Endothelial cell of umbilical vein (primary cell): ENCODE measurements around the gene ZBTB6. TPM values are rescaled to one million over a fixed set of nuclear protein-coding genes. Genes with fewer than 3 reads are reported as not detected.

ENCODE experiments used
- BruUV-seq: library from RNA; stranded (reverse); fragments of 400-500 nt; replicated peaks from 2 replicates; lab custom pipeline; 2021; lab: Mats Ljungman, UMichigan
- CTCF ChIA-PET: fragments of 300-600, 350-600 bp; sonication (Branson Sonifier 250); formaldehyde crosslinking; loops from one replicate; lab custom pipeline; 2021; ENCODE audit warnings: antibody characterized with exemption, inconsistent platforms; lab: Charles Lee
- POLR2A ChIA-PET: fragments of 300-600, 350-600 bp; sonication (Branson Sonifier 250); formaldehyde crosslinking; loops from one replicate; lab custom pipeline; 2021; ENCODE audit warnings: antibody characterized with exemption, inconsistent platforms; lab: Charles Lee
- DNase-seq: peaks from one replicate; pipeline ENCODE4 v3.0.0-alpha.2; 2011; ENCODE audit warnings: low read depth, low spot score
- FAIRE-seq: peaks from 2 replicates; lab custom pipeline; 2011; peaks lifted over from hg19 to GRCh38; lab: Jason Lieb, UNC
- H2AFZ ChIP-seq: 2 replicates; pipeline ENCODE4 v1.6.0; 2012; ENCODE audit warnings: low read depth, low read length, control low read depth, inconsistent platforms
- H3K27ac ChIP-seq: 2 replicates; pipeline ENCODE4 v1.5.1; 2011; ENCODE audit warnings: low read depth, mild to moderate bottlenecking, control low read depth, low read length, moderate library complexity; ENCODE audit not compliant: insufficient read depth
- H3K27me3 ChIP-seq, 2 experiments: 2 replicates each; pipeline versions ENCODE4 v1.6.0 to v1.6.1; 2011; ENCODE audit warnings: low read length in 2 of 2, mixed read lengths in 1 of 2; ENCODE audit not compliant: control insufficient read depth in 2 of 2, insufficient read depth in 2 of 2
- H3K36me3 ChIP-seq, 2 experiments: 2 replicates in 1 of 2; 3 replicates in 1 of 2; pipeline ENCODE4 v1.5.1; 2011; ENCODE audit warnings: low read length in 2 of 2, mild to moderate bottlenecking in 1 of 2, moderate library complexity in 1 of 2; ENCODE audit not compliant: control insufficient read depth in 2 of 2, insufficient read depth in 2 of 2; ENCODE audit errors: extremely low read depth in 1 of 2
- H3K4me1 ChIP-seq: 3 replicates; pipeline ENCODE4 v1.5.1; 2011; ENCODE audit warnings: mild to moderate bottlenecking, low read length; ENCODE audit not compliant: control insufficient read depth, insufficient read depth; ENCODE audit errors: extremely low read depth
- H3K4me2 ChIP-seq: 2 replicates; pipeline ENCODE4 v1.6.1; 2011; ENCODE audit warnings: low read length, control low read depth, mixed read lengths; ENCODE audit not compliant: insufficient read depth
- H3K4me3 ChIP-seq, 3 experiments: fragments of 200-600 bp in 1 of 3; sonication (generic), shearing (Covaris generic) in 1 of 3; replicated peaks in 1 of 3; 2 replicates each; pipeline ENCODE4 v1.5.1; 2011 to 2016; ENCODE audit warnings: control low read depth in 3 of 3, low read length in 3 of 3, mild to moderate bottlenecking in 2 of 3, inconsistent platforms in 1 of 3, low read depth in 1 of 3, moderate library complexity in 1 of 3; ENCODE audit not compliant: insufficient read depth in 1 of 3
- H3K79me2 ChIP-seq: 2 replicates; pipeline ENCODE4 v1.6.0; 2012; ENCODE audit warnings: low read length, inconsistent platforms; ENCODE audit not compliant: control insufficient read depth, insufficient read depth
- H3K9ac ChIP-seq: replicated peaks from 2 replicates; pipeline ENCODE3; 2011; ENCODE audit warnings: low read length, control low read depth; ENCODE audit not compliant: insufficient read depth; ENCODE audit errors: extremely low read depth
- H3K9me1 ChIP-seq: replicated peaks from 3 replicates; pipeline ENCODE4 v1.6.0; 2011; ENCODE audit warnings: mild to moderate bottlenecking, low read length; ENCODE audit not compliant: control insufficient read depth, insufficient read depth; ENCODE audit errors: extremely low read depth
- H3K9me3 ChIP-seq: replicated peaks from 2 replicates; pipeline ENCODE4 v1.5.1; 2012; ENCODE audit warnings: low read length, inconsistent platforms; ENCODE audit not compliant: control insufficient read depth, insufficient read depth
- H4K20me1 ChIP-seq: replicated peaks from 2 replicates; pipeline ENCODE3; 2011; ENCODE audit warnings: mild to moderate bottlenecking, low read length; ENCODE audit not compliant: control insufficient read depth, insufficient read depth; ENCODE audit errors: extremely low read depth
- EZH2 ChIP-seq: IDR thresholded peaks from 2 replicates; pipeline ENCODE4 v1.6.1; 2012; ENCODE audit warnings: borderline replicate concordance, low read depth, mild to moderate bottlenecking, moderate library complexity, low read length, inconsistent platforms; ENCODE audit not compliant: severe bottlenecking
- GATA2 ChIP-seq: IDR thresholded peaks from 2 replicates; pipeline ENCODE4 v1.7.0; 2011; ENCODE audit warnings: low read depth, mild to moderate bottlenecking, moderate library complexity, mixed read lengths, low read length; ENCODE audit not compliant: insufficient read length, insufficient read depth
- JUN ChIP-seq: IDR thresholded peaks from 2 replicates; pipeline ENCODE4 v1.6.1; 2011; ENCODE audit warnings: borderline replicate concordance, low read depth; ENCODE audit not compliant: insufficient read length, insufficient read depth
- MAX ChIP-seq: IDR thresholded peaks from 2 replicates; pipeline ENCODE4 v1.6.1; 2011; ENCODE audit not compliant: insufficient read depth, insufficient read length
- POLR2A ChIP-seq: IDR thresholded peaks from 2 replicates; pipeline ENCODE4 v1.6.1; 2012; ENCODE audit warnings: low read depth, mild to moderate bottlenecking, control low read depth, low read length
- POLR2AphosphoS5 ChIP-seq: IDR thresholded peaks from 2 replicates; pipeline ENCODE4 v1.6.1; 2012; ENCODE audit warnings: low read depth, mild to moderate bottlenecking, control low read depth, low read length, moderate library complexity; ENCODE audit not compliant: insufficient read depth
- dilution Hi-C: fragments of 300-500 bp; cut with MboI; formaldehyde crosslinking; loops from one replicate; pipeline ENCODE4 v1.15.0; 2019; ENCODE audit warnings: low sequenced_read_pairs; ENCODE audit not compliant: extremely low pct_ligation_motif_present
- intact Hi-C: fragments of 100-400 bp; cut with micrococcal nuclease; formaldehyde crosslinking; loops from one replicate; pipeline ENCODE4 v1.10.0; 2022
- polyA plus RNA-seq, 4 experiments: library from polyadenylated mRNA; depleted of rRNA in 3 of 4; stranded (reverse) in 3 of 4; unstranded in 1 of 4; fragments of >200 nt; gene quantifications; 2 replicates each; pipeline versions ENCODE4 v1.2.1 to v1.2.3, GENCODE V29; 2011 to 2012; ENCODE audit warnings: missing spikeins in 1 of 4
- total RNA-seq: library from RNA; stranded (reverse); gene quantifications from 2 replicates; pipeline ENCODE4 v1.2.3, GENCODE V29; 2021
- TF ChIP-seq, protein P1 (sequence below), 2 donors: IDR thresholded peaks; 1 replicate in 1 of 2; 2 replicates in 1 of 2; pipeline ENCODE4 v1.5.1; 2011; ENCODE audit warnings: low read length in 2 of 2, mild to moderate bottlenecking in 2 of 2, moderate library complexity in 2 of 2, control low read depth in 1 of 2, inconsistent platforms in 1 of 2, low read depth in 1 of 2; ENCODE audit not compliant: insufficient read depth in 1 of 2; ENCODE audit errors: extremely low read depth in 1 of 2

ZBTB6 gene
- total and polyA plus RNA-seq, 2 donors (not counting 3 experiments of a cell fraction or from before 2014, with no cell fraction given): 1.6 to 5.5 TPM

- CTCF ChIA-PET: interaction anchor here (1.0 to 1.8 kb wide), 5 partner anchors 13 to 284 kb away, joined by 4 to 12 read pairs (median 6); no protein-coding TSS in a partner anchor
- Histone ChIP-seq H2AFZ (peak overlapping the region; percentile 48), H3K9ac (peak overlapping the region; percentile 88), H3K79me2 (peaks cover 34% of the 10 kb centered on the region), H3K4me1 (peaks cover 12% of the 10 kb centered on the region), H3K9me3 (no peaks in the 10 kb centered on the region), H3K36me3 (peaks cover 2 to 3% of the 10 kb centered on the region in 2 experiments), H3K27ac (peak overlapping the region; percentile 62), H3K4me3 (peak overlapping the region; percentile 78 to 96 (median 92)), H4K20me1 (peaks cover 3% of the 10 kb centered on the region), H3K27me3 (no peaks in the 10 kb centered on the region), H3K4me2 (peak overlapping the region; percentile 96), H3K9me1 (no peaks in the 10 kb centered on the region)
- dilution Hi-C loops: no loop called here
- intact Hi-C loops: loop anchor here (1.0 to 5.0 kb wide), 3 partner anchors 10 to 37 kb away; partner anchors contain the start of genes RC3H2 and ZBTB26
- TF ChIP-seq, protein P1, sequence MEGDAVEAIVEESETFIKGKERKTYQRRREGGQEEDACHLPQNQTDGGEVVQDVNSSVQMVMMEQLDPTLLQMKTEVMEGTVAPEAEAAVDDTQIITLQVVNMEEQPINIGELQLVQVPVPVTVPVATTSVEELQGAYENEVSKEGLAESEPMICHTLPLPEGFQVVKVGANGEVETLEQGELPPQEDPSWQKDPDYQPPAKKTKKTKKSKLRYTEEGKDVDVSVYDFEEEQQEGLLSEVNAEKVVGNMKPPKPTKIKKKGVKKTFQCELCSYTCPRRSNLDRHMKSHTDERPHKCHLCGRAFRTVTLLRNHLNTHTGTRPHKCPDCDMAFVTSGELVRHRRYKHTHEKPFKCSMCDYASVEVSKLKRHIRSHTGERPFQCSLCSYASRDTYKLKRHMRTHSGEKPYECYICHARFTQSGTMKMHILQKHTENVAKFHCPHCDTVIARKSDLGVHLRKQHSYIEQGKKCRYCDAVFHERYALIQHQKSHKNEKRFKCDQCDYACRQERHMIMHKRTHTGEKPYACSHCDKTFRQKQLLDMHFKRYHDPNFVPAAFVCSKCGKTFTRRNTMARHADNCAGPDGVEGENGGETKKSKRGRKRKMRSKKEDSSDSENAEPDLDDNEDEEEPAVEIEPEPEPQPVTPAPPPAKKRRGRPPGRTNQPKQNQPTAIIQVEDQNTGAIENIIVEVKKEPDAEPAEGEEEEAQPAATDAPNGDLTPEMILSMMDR (IDR thresholded peaks at IDR 0.05; ENCODE audit: extremely low read depth in 1 of 2, insufficient read depth in 1 of 2, low read depth in 1 of 2, low read length in 2 of 2): no peak
- TF ChIP-seq JUN (no peak), POLR2AphosphoS5 (no peak), MAX (no peak), EZH2 (no peak), POLR2A (no peak), GATA2 (no peak)
- TSS peak; percentile 59 for BruUV-seq
- FAIRE-seq (peak; percentile 52), DNase-seq (peak; percentile 67)
- POLR2A ChIA-PET: interaction anchor here (0.7 to 2.0 kb wide), 6 partner anchors 11 to 147 kb away, joined by 4 to 23 read pairs (median 8); partner anchors contain the start of genes RC3H2 and ZBTB26
Measured at GRCh38 chr9:122941582-122942234, 28.6 kb upstream of the ZBTB6 start.
